Measurements from ENCODE around the gene HOXD1.

HOXD1 gene

DNA sequence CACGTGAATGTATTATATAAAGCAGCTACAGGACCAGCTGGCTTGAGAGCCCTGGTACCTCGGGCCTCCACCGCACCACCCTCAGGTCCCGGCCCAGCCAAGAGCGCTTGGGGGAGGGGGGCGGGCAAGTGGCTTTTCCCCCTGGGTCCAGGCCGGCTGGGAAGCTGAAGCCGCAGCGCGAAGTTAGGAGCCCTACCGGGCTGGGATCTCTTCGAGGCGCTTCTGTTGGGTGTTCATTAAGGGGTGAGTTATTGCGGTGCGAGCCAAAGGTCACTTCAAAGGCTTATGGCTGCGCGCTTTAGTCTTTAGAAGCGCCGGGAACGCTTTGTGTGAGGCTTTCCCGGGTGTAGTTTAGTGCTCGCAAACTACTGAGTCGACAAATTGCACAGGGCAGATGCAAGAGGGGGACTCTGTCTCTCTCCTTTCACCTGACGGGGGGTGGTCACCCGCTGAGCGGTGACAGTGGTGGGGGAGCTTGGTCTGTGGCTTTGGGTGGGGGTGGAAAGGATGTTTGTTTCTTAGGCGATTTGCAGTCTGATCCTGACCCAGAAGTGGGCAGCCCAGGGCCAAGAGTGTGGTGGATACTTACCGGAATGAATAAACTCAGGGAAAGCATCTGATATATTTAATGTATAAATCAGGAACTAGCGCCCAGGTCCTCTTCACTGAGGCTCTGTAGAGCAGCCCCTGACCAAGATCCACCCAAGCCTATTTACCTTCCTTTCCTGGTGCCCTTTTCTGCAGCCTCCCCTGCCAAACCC lies 25.4 kb upstream of the HOXD1 start:
- H3K27ac ChIP-seq (ENCODE audit: low read length), result no peak overlapping the region
- H3K4me1 ChIP-seq (ENCODE audit: insufficient read depth, low read length), result no peaks in the 10 kb centered on the region
- H3K9ac ChIP-seq (ENCODE audit: low read depth, low read length), result no peak overlapping the region
- H3K9me3 ChIP-seq (ENCODE audit: insufficient read depth, low read depth, low read length), result peaks cover 10% of the 10 kb centered on the region; the same call in 1 of the 2 replicates
- peaks cover 100% of the 10 kb centered on the region for H3K27me3 ChIP-seq (ENCODE audit: insufficient read depth, low read length)
- H3K4me3 ChIP-seq (ENCODE audit: low read length), result no peak overlapping the region
- H3K36me3 ChIP-seq (ENCODE audit: insufficient read depth, low read depth, low read length), result no peaks in the 10 kb centered on the region

- Histone ChIP-seq H3K27ac (ENCODE audit: low read length) (no peak overlapping the region), H3K9ac (ENCODE audit: low read depth, low read length) (no peak overlapping the region), H3K9me3 (ENCODE audit: insufficient read depth, low read depth, low read length) (peaks cover 10% of the 10 kb centered on the region; the same call in 1 of the 2 replicates), H3K27me3 (ENCODE audit: insufficient read depth, low read length) (peaks cover 100% of the 10 kb centered on the region), H3K4me1 (ENCODE audit: insufficient read depth, low read length) (no peaks in the 10 kb centered on the region), H3K4me3 (ENCODE audit: low read length) (no peak overlapping the region), H3K36me3 (ENCODE audit: insufficient read depth, low read depth, low read length) (no peaks in the 10 kb centered on the region)
Observed at GRCh38 chr2:176163672-176164056, 24.8 kb upstream of the HOXD1 start.

DNA sequence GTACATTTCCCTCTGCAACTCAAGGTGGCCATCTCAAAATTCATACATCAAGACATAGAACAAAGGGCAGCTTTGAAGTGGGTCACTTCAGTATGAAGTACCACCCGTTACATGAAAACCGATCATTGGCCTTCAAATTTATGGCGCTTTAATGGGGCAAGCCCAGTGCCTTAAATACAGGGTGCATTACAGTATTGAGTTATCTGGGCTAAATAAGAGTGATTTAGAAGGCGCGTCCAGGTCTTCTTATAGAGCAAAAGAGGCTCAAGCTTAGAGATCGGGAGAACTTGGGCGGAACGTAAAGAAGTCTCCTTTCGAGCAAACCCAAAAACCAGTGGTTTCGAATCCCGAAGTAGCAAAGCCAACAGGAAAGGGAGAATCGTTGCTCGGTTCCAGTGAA lies 24.3 kb upstream of the HOXD1 start:
- no peak overlapping the region for H3K9ac ChIP-seq (ENCODE audit: low read depth, low read length)
- no peak overlapping the region for H3K4me3 ChIP-seq (ENCODE audit: low read length)
- H3K27me3 ChIP-seq (ENCODE audit: insufficient read depth, low read length), result peaks cover 100% of the 10 kb centered on the region
- peaks cover 10% of the 10 kb centered on the region; the same call in 1 of the 2 replicates for H3K9me3 ChIP-seq (ENCODE audit: insufficient read depth, low read depth, low read length)
- no peaks in the 10 kb centered on the region for H3K36me3 ChIP-seq (ENCODE audit: insufficient read depth, low read depth, low read length)
- H3K4me1 ChIP-seq (ENCODE audit: insufficient read depth, low read length), result no peaks in the 10 kb centered on the region
- H3K27ac ChIP-seq (ENCODE audit: low read length), result no peak overlapping the region

- no peak overlapping the region for H3K4me3 ChIP-seq (ENCODE audit: low read length)
- H3K9me3 ChIP-seq (ENCODE audit: insufficient read depth, low read depth, low read length), result peaks cover 10% of the 10 kb centered on the region; the same call in 1 of the 2 replicates
- peaks cover 100% of the 10 kb centered on the region for H3K27me3 ChIP-seq (ENCODE audit: insufficient read depth, low read length)
- no peaks in the 10 kb centered on the region for H3K4me1 ChIP-seq (ENCODE audit: insufficient read depth, low read length)
- H3K9ac ChIP-seq (ENCODE audit: low read depth, low read length), result no peak overlapping the region
- no peak overlapping the region for H3K27ac ChIP-seq (ENCODE audit: low read length)
- H3K36me3 ChIP-seq (ENCODE audit: insufficient read depth, low read depth, low read length), result no peaks in the 10 kb centered on the region
Observed at GRCh38 chr2:176164611-176165369, 23.7 kb upstream of the HOXD1 start.

- Histone ChIP-seq H3K9me3 (ENCODE audit: insufficient read depth, low read depth, low read length) (peaks cover 10% of the 10 kb centered on the region; the same call in 1 of the 2 replicates), H3K9ac (ENCODE audit: low read depth, low read length) (no peak overlapping the region), H3K27ac (ENCODE audit: low read length) (no peak overlapping the region), H3K4me1 (ENCODE audit: insufficient read depth, low read length) (no peaks in the 10 kb centered on the region), H3K4me3 (ENCODE audit: low read length) (no peak overlapping the region), H3K27me3 (ENCODE audit: insufficient read depth, low read length) (peaks cover 100% of the 10 kb centered on the region), H3K36me3 (ENCODE audit: insufficient read depth, low read depth, low read length) (no peaks in the 10 kb centered on the region)
Observed at GRCh38 chr2:176165370-176166050, 23.0 kb upstream of the HOXD1 start.

DNA sequence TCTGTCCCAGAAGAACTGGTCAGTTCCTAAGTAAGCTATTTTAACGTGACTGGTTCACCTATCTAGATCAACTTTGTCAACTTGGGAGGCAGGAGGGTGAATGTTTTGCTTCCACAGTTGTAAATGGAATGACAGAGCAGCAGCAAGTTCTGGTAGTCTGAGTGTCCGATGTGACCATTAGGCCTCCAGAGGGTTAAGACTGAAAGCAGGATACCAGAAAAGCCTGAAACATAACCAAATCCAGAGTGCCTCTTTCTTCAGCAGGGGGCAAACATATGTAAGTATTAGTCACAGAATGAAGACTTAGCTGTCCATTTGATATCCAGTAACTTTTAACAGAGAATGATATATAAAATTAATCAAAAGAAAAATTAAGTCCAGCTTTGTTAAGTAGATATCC lies 22.2 kb upstream of the HOXD1 start:
- Histone ChIP-seq H3K36me3 (ENCODE audit: insufficient read depth, low read depth, low read length) (no peaks in the 10 kb centered on the region), H3K27ac (ENCODE audit: low read length) (no peak overlapping the region), H3K4me1 (ENCODE audit: insufficient read depth, low read length) (no peaks in the 10 kb centered on the region), H3K27me3 (ENCODE audit: insufficient read depth, low read length) (peaks cover 100% of the 10 kb centered on the region), H3K4me3 (ENCODE audit: low read length) (no peak overlapping the region), H3K9ac (ENCODE audit: low read depth, low read length) (no peak overlapping the region), H3K9me3 (ENCODE audit: insufficient read depth, low read depth, low read length) (peaks cover 10% of the 10 kb centered on the region; the same call in 1 of the 2 replicates)

GRCh38 chr2:176167398-176167797 lies 21.1 kb upstream of the HOXD1 start:
- H3K4me3 ChIP-seq (ENCODE audit: low read length), result no peak overlapping the region
- no peak overlapping the region for H3K9ac ChIP-seq (ENCODE audit: low read depth, low read length)
- no peak overlapping the region for H3K27ac ChIP-seq (ENCODE audit: low read length)
- H3K9me3 ChIP-seq (ENCODE audit: insufficient read depth, low read depth, low read length), result peaks cover 4% of the 10 kb centered on the region; the same call in 1 of the 2 replicates
- H3K4me1 ChIP-seq (ENCODE audit: insufficient read depth, low read length), result no peaks in the 10 kb centered on the region
- peaks cover 100% of the 10 kb centered on the region for H3K27me3 ChIP-seq (ENCODE audit: insufficient read depth, low read length)
- H3K36me3 ChIP-seq (ENCODE audit: insufficient read depth, low read depth, low read length), result no peaks in the 10 kb centered on the region

DNA sequence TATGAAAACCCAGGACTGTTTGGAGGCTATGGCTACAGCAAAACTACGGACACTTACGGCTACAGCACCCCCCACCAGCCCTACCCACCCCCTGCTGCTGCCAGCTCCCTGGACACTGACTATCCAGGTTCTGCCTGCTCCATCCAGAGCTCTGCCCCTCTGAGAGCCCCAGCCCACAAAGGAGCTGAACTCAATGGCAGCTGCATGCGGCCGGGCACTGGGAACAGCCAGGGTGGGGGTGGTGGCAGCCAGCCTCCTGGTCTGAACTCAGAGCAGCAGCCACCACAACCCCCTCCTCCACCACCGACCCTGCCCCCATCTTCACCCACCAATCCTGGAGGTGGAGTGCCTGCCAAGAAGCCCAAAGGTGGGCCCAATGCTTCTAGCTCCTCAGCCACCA lies 19.3 kb upstream of the HOXD1 start:
- H3K27ac ChIP-seq (ENCODE audit: low read length), result no peak overlapping the region
- H3K9me3 ChIP-seq (ENCODE audit: insufficient read depth, low read depth, low read length), result peaks cover 3% of the 10 kb centered on the region; the same call in 1 of the 2 replicates
- H3K27me3 ChIP-seq (ENCODE audit: insufficient read depth, low read length), result peaks cover 100% of the 10 kb centered on the region
- peaks cover under 1% of the 10 kb centered on the region; the same call in 1 of the 2 replicates for H3K4me1 ChIP-seq (ENCODE audit: insufficient read depth, low read length)
- H3K4me3 ChIP-seq (ENCODE audit: low read length), result no peak overlapping the region
- no peaks in the 10 kb centered on the region for H3K36me3 ChIP-seq (ENCODE audit: insufficient read depth, low read depth, low read length)
- H3K9ac ChIP-seq (ENCODE audit: low read depth, low read length), result no peak overlapping the region

DNA sequence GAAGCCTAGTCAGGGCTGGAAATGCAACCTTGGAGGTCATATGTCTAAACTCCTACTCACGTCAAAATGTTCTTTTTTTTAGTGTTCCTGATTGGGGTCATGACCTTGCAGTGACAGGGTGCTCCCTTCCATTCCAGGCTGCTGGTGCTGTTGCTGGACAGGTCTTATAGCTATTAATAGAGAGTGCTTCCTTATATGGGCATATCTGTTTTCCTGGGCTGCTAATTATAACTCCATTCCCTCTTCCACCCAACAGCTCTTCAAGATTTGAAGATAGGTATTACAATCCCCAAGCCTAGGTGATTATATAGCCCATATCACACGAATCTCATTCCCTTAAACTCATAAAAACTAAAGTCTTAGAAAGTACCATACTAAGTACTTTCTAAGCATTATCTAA lies 18.8 kb upstream of the HOXD1 start:
- Histone ChIP-seq H3K36me3 (ENCODE audit: insufficient read depth, low read depth, low read length) (no peaks in the 10 kb centered on the region), H3K27ac (ENCODE audit: low read length) (no peak overlapping the region), H3K27me3 (ENCODE audit: insufficient read depth, low read length) (peaks cover 100% of the 10 kb centered on the region), H3K4me3 (ENCODE audit: low read length) (no peak overlapping the region), H3K9me3 (ENCODE audit: insufficient read depth, low read depth, low read length) (no peaks in the 10 kb centered on the region), H3K9ac (ENCODE audit: low read depth, low read length) (no peak overlapping the region), H3K4me1 (ENCODE audit: insufficient read depth, low read length) (peaks cover 5% of the 10 kb centered on the region; the same call in 1 of the 2 replicates)

DNA sequence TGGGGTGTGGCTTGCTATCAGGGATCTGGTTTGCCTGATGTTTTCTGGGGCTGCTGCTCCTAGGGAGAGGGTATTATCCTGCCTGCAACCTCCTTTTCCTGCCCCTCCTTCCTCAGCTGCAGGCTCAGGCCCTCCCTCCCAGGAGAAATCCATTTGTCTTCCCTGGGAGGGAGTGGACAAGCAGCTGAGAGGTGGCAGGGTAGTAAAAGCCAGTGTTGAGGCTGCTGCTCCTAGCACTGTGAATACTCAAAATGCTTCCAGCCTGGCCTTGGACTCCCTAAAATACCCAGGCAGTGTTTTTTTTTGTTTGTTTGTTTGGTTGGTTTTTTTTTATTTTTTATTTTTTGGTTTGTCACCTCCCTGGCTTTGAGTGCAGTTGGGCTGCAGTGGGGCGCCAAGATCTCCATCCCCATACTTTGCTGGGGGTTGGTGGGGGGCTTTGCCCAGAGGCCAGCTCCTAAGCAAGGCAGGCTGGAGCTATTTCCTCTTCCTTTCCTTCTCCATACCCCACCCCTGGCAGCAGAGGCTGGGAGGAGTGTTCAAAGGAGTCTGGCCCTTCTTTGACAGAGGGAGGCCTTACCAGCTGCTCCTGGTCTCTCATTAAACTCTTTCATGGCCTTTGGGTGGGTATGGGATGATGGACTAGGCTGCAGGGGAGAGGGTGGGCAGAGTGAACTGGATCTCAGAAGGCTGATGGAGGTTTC lies 17.7 kb upstream of the HOXD1 start:
- Histone ChIP-seq H3K9ac (ENCODE audit: low read depth, low read length) (no peak overlapping the region), H3K36me3 (ENCODE audit: insufficient read depth, low read depth, low read length) (no peaks in the 10 kb centered on the region), H3K4me1 (ENCODE audit: insufficient read depth, low read length) (peaks cover 11% of the 10 kb centered on the region; the same call in 1 of the 2 replicates), H3K27ac (ENCODE audit: low read length) (no peak overlapping the region), H3K4me3 (ENCODE audit: low read length) (no peak overlapping the region), H3K27me3 (ENCODE audit: insufficient read depth, low read length) (peaks cover 100% of the 10 kb centered on the region), H3K9me3 (ENCODE audit: insufficient read depth, low read depth, low read length) (no peaks in the 10 kb centered on the region)

- H3K27ac ChIP-seq (ENCODE audit: low read length), result no peak overlapping the region
- H3K4me3 ChIP-seq (ENCODE audit: low read length), result peak overlapping the region; percentile 37; the same call in 1 of the 2 replicates
- peaks cover 15% of the 10 kb centered on the region; the same call in 1 of the 2 replicates for H3K4me1 ChIP-seq (ENCODE audit: insufficient read depth, low read length)
- H3K27me3 ChIP-seq (ENCODE audit: insufficient read depth, low read length), result peaks cover 100% of the 10 kb centered on the region
- H3K9ac ChIP-seq (ENCODE audit: low read depth, low read length), result no peak overlapping the region
- no peaks in the 10 kb centered on the region for H3K9me3 ChIP-seq (ENCODE audit: insufficient read depth, low read depth, low read length)
- H3K36me3 ChIP-seq (ENCODE audit: insufficient read depth, low read depth, low read length), result no peaks in the 10 kb centered on the region
Observed at GRCh38 chr2:176171351-176172006, 17.0 kb upstream of the HOXD1 start.

Data from iPS-20b (cell line).